SK-N-SH (cell line): ENCODE measurements around the gene BMPR1A.
"Not testable (repeated sequence)": the region's sequence is repeated elsewhere in the genome, so short reads cannot be mapped to it uniquely, and the experiment has no call there.

Experiments
- MAX ChIP-seq: IDR thresholded peaks from 2 replicates; pipeline ENCODE4 v1.4.0; 2012; ENCODE audit warnings: low read depth
- TF ChIP-seq, protein P1 (sequence below): fragments of 200-600 bp; sonication (generic); IDR thresholded peaks from 2 replicates; pipeline ENCODE4 v1.6.1; 2017; ENCODE audit warnings: antibody characterized with exemption, mild to moderate bottlenecking, moderate library complexity

DNA sequence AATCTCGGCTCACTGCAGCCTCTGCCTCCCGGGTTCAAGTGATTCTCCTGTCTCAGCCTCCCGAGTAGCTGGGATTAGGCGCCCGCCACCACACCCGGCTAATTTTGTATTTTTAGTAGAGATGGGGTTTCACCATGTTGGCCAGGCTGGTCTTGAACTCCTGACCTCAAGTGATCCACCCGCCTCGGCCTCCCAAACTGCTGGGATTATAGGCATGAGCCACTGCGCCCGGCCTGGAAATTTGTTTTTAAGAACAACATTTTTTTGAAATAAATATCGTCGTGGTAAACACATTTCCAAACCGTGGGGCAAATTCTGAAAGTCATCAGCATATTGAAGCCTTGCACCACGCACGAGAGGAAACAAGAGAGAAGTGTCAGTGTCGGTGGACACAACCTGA, 183.7 kb downstream of the BMPR1A start:
- TF ChIP-seq, protein P1, sequence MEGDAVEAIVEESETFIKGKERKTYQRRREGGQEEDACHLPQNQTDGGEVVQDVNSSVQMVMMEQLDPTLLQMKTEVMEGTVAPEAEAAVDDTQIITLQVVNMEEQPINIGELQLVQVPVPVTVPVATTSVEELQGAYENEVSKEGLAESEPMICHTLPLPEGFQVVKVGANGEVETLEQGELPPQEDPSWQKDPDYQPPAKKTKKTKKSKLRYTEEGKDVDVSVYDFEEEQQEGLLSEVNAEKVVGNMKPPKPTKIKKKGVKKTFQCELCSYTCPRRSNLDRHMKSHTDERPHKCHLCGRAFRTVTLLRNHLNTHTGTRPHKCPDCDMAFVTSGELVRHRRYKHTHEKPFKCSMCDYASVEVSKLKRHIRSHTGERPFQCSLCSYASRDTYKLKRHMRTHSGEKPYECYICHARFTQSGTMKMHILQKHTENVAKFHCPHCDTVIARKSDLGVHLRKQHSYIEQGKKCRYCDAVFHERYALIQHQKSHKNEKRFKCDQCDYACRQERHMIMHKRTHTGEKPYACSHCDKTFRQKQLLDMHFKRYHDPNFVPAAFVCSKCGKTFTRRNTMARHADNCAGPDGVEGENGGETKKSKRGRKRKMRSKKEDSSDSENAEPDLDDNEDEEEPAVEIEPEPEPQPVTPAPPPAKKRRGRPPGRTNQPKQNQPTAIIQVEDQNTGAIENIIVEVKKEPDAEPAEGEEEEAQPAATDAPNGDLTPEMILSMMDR: not testable (repeated sequence)
- not testable (repeated sequence) for TF ChIP-seq MAX
